WERI-Rb-1 (cell line): ENCODE data around the gene TMEM87B.
"Not testable (repeated sequence)": the region's sequence is repeated elsewhere in the genome, so short reads cannot be mapped to it uniquely, and the experiment has no call there.

ENCODE experiments used
- DNase-seq: peaks from one replicate; pipeline ENCODE4 v3.0.0-alpha.2; 2020
- H3K27ac ChIP-seq: fragments of 250-450 bp; sonication (Bioruptor Pico); 2 replicates; pipeline ENCODE4 v1.5.1; 2020; ENCODE audit warnings: mild to moderate bottlenecking, moderate library complexity
- H3K27me3 ChIP-seq: fragments of 250-450 bp; sonication (Bioruptor Pico); 2 replicates; pipeline ENCODE4 v1.5.1; 2021; ENCODE audit warnings: mild to moderate bottlenecking, low read depth, moderate library complexity; ENCODE audit not compliant: insufficient read depth, severe bottlenecking
- H3K36me3 ChIP-seq: fragments of 250-450 bp; sonication (Bioruptor Pico); 2 replicates; pipeline ENCODE4 v1.5.1; 2020; ENCODE audit warnings: mild to moderate bottlenecking, moderate library complexity
- H3K4me3 ChIP-seq: 2 replicates; pipeline ENCODE4 v1.5.1; 2011; ENCODE audit warnings: low read depth, mild to moderate bottlenecking, control low read depth, low read length
- H3K9me3 ChIP-seq: fragments of 250-450 bp; sonication (Bioruptor Pico); 2 replicates; pipeline ENCODE4 v1.5.1; 2021; ENCODE audit warnings: mild to moderate bottlenecking, moderate library complexity; ENCODE audit not compliant: severe bottlenecking
- CTCF ChIP-seq: IDR thresholded peaks from 2 replicates; pipeline ENCODE4 v1.5.1; 2011; ENCODE audit warnings: low read depth, mild to moderate bottlenecking, control low read depth, inconsistent platforms, low read length

TMEM87B gene

GRCh38 chr2:112095681-112096080 is 40.6 kb downstream of the TMEM87B start:
- no peak for DNase-seq
- H3K27ac ChIP-seq = no peak overlapping the region
- H3K4me3 ChIP-seq = no peak overlapping the region
- no peaks in the 10 kb centered on the region for H3K9me3 ChIP-seq
- H3K27me3 ChIP-seq = no peaks in the 10 kb centered on the region
- H3K36me3 ChIP-seq = no peaks in the 10 kb centered on the region; the same call in 1 of the 2 replicates
- TF ChIP-seq CTCF = no peak

- no peak for DNase-seq
- H3K36me3 ChIP-seq = no peaks in the 10 kb centered on the region; the same call in 1 of the 2 replicates
Measured at GRCh38 chr2:112096098-112096497, 41.0 kb downstream of the TMEM87B start.

GRCh38 chr2:112108178-112108832 is 53.2 kb downstream of the TMEM87B start:
- Histone ChIP-seq H3K27me3 (no peaks in the 10 kb centered on the region), H3K36me3 (no peaks in the 10 kb centered on the region; the same call in 1 of the 2 replicates), H3K9me3 (peaks cover 3% of the 10 kb centered on the region), H3K4me3 (no peak overlapping the region), H3K27ac (no peak overlapping the region)
- TF ChIP-seq CTCF = no peak
- no peak for DNase-seq

More at GRCh38 chr2:112096098-112096497, 41.0 kb downstream of the TMEM87B start:
- H3K27me3 ChIP-seq = no peaks in the 10 kb centered on the region
- H3K4me3 ChIP-seq = no peak overlapping the region
- H3K9me3 ChIP-seq = no peaks in the 10 kb centered on the region
- H3K27ac ChIP-seq = no peak overlapping the region
- TF ChIP-seq CTCF = no peak

GRCh38 chr2:112109278-112109677 is 54.2 kb downstream of the TMEM87B start:
- peaks cover 3% of the 10 kb centered on the region for H3K9me3 ChIP-seq
- H3K36me3 ChIP-seq = no peaks in the 10 kb centered on the region; the same call in 1 of the 2 replicates
- no peak overlapping the region for H3K4me3 ChIP-seq
- no peak for TF ChIP-seq CTCF
- DNase-seq = no peak
- no peaks in the 10 kb centered on the region for H3K27me3 ChIP-seq
- H3K27ac ChIP-seq = no peak overlapping the region

- TF ChIP-seq CTCF = no peak
- no peaks in the 10 kb centered on the region; the same call in 1 of the 2 replicates for H3K36me3 ChIP-seq
- H3K9me3 ChIP-seq = peaks cover 3% of the 10 kb centered on the region
Measured at GRCh38 chr2:112110966-112111365, 55.9 kb downstream of the TMEM87B start.

GRCh38 chr2:112113354-112113753 is 58.3 kb downstream of the TMEM87B start:
- H3K27me3 ChIP-seq, H3K4me3 ChIP-seq, DNase-seq, H3K27ac ChIP-seq, H3K36me3 ChIP-seq, H3K9me3 ChIP-seq: not testable (repeated sequence)

More at GRCh38 chr2:112110966-112111365, 55.9 kb downstream of the TMEM87B start:
- no peak overlapping the region for H3K4me3 ChIP-seq
- no peaks in the 10 kb centered on the region for H3K27me3 ChIP-seq
- no peak for DNase-seq
- H3K27ac ChIP-seq = no peak overlapping the region
